Activated CD4-positive, alpha-beta T cell treated with anti-CD3 and anti-CD28 coated beads for 36 hours (primary cell): ENCODE measurements around the gene STK11. TPM values are rescaled to one million over a fixed set of nuclear protein-coding genes. Genes with fewer than 3 reads are reported as not detected.

ENCODE experiments used
- ATAC-seq: fragments of 200-7000 bp; cut with Tn5 transposase; one replicate; pipeline ENCODE4 v1.10.0; 2021; ENCODE audit warnings: mild to moderate bottlenecking, moderate library complexity
- CTCF ChIA-PET: fragments of 350-600 bp; sonication (Branson Sonifier 250); formaldehyde crosslinking; loops from one replicate; lab custom pipeline; 2021; ENCODE audit warnings: antibody characterized with exemption; lab: Charles Lee
- POLR2A ChIA-PET: fragments of 350-600 bp; sonication (Branson Sonifier 250); formaldehyde crosslinking; loops from one replicate; lab custom pipeline; 2021; ENCODE audit warnings: antibody characterized with exemption, inconsistent platforms; lab: Charles Lee
- DNase-seq: peaks from one replicate; pipeline ENCODE4 v3.0.0-alpha.2; 2020
- H3K27ac Mint-ChIP-seq: one replicate; pipeline ENCODE4 v1.8.0; 2021; ENCODE audit warnings: mixed read lengths
- H3K27me3 Mint-ChIP-seq: one replicate; pipeline ENCODE4 v1.8.0; 2021; ENCODE audit warnings: mixed read lengths
- H3K36me3 Mint-ChIP-seq: one replicate; pipeline ENCODE4 v1.8.0; 2021; ENCODE audit warnings: low read depth, mixed read lengths
- H3K4me1 Mint-ChIP-seq: one replicate; pipeline ENCODE4 v1.8.0; 2021; ENCODE audit warnings: mixed read lengths
- H3K4me3 Mint-ChIP-seq: one replicate; pipeline ENCODE4 v1.8.0; 2021; ENCODE audit warnings: mild to moderate bottlenecking, moderate library complexity, mixed read lengths
- H3K9me3 Mint-ChIP-seq: one replicate; pipeline ENCODE4 v1.8.0; 2021; ENCODE audit warnings: low read depth, mixed read lengths
- intact Hi-C, 2 experiments: fragments of 100-400 bp; cut with DNase I in 1 of 2; cut with micrococcal nuclease in 1 of 2; formaldehyde crosslinking; loops; one replicate each; pipeline versions ENCODE4 v1.14.2 to v1.15.1; 2022 to 2024; cut with DNase I, micrococcal nuclease
- total RNA-seq, 2 experiments: library from RNA; stranded (reverse); gene quantifications; one replicate each; pipeline ENCODE4 v1.2.3, GENCODE V29; 2021

Gene STK11
- total RNA-seq, 2 experiments from 2014 or later, result 49.2 to 61.5 TPM

DNA sequence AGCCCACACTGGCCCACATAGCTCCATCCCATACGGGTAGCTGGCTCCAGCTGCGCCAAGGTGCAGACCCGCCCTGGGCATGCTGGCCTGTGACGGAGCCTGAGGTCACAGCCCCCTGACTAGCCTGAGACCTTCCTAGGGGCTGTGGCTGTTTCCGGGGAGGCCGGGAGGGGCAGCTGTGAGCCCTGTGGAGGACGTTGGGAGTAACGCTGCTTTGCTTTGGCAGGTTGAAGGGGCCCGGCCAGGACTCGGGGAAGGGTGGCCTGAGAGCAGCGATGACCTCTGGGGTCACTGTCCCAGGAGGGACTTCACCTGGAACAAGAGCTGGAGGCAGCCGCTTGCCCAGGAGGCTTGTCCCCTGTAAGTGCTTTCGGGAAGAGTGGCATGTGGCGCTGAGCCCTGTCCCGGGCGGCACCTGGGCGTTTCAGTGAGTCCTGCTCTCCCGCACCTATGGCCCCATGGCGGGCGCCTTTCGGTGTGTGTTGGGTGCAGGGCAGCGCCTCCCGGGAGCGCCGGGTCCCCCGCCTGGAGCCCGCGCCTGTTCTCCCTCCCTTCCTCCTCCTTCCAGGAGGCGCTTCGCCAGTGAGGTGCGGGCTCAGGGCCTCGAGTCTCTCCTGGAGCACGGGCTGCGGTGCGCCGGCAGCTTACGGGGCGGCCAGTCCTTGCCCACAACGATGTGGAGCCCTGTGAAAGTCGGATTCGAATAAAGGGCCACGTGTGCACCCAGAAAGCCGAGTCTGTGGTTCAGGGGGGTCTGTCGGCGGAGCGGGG is 68.7 kb downstream of the STK11 start:
- POLR2A ChIA-PET, result no interaction called here
- Mint-ChIP-seq H3K27me3 (no peaks in the 10 kb centered on the region), H3K4me1 (peaks cover 52% of the 10 kb centered on the region), H3K27ac (peak overlapping the region; percentile 79), H3K9me3 (no peaks in the 10 kb centered on the region), H3K4me3 (peak overlapping the region; percentile 83), H3K36me3 (peaks cover 64% of the 10 kb centered on the region)
- ATAC-seq (no peak), DNase-seq (no peak)
- intact Hi-C loops, result loop anchor here in 1 of 2 experiments (2.0 kb wide), 1 partner anchor 319 kb away; the partner anchor contains the start of gene MBD3
- CTCF ChIA-PET, result interaction anchor here (0.6 to 3.2 kb wide), 2 partner anchors 30 to 208 kb away, joined by 3 to 21 read pairs; no protein-coding TSS in a partner anchor

DNA sequence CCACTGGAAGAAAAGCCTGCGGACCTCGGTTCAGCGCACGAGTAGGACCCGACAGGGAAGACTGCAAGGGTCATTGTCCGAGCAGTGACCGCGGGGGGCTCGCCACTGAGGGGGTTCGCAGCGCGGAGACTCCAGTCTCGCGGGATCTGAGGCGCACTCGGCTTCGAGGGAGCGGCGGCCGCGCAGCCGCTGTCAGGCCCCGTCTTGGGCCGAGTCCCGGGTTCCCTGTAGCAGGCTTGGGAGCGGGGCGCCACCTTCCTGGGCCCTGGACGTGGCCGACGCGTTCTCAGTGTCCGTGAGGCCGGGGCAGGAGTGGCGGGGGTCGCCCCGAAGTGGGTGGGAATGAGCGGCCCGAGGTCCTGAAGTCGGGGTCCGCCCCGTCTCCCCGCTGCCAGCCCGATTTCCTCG is 69.3 kb downstream of the STK11 start:
- no peaks in the 10 kb centered on the region for H3K27me3 Mint-ChIP-seq
- H3K9me3 Mint-ChIP-seq, result no peaks in the 10 kb centered on the region
- H3K4me3 Mint-ChIP-seq, result peak overlapping the region; percentile 83
- peaks cover 56% of the 10 kb centered on the region for H3K4me1 Mint-ChIP-seq
- intact Hi-C loops, result loop anchor here (1.0 to 5.0 kb wide), 15 partner anchors 14 to 612 kb away; partner anchors contain the start of genes DAZAP1 (in 2 of the 2), NDUFS7 (in 2 of the 2), MBD3 (in 1 of the 2) and PCSK4 (in 1 of the 2)
- H3K36me3 Mint-ChIP-seq, result peaks cover 65% of the 10 kb centered on the region
- ATAC-seq (no peak), DNase-seq (no peak)
- POLR2A ChIA-PET, result interaction anchor here (0.7 to 1.0 kb wide), 5 partner anchors 8 to 167 kb away, joined by 3 to 5 read pairs (median 3); no protein-coding TSS in a partner anchor
- peak overlapping the region; percentile 79 for H3K27ac Mint-ChIP-seq
- CTCF ChIA-PET, result interaction anchor here (0.6 to 1.0 kb wide), 2 partner anchors 8 to 31 kb away, joined by 3 to 12 read pairs; no protein-coding TSS in a partner anchor

DNA sequence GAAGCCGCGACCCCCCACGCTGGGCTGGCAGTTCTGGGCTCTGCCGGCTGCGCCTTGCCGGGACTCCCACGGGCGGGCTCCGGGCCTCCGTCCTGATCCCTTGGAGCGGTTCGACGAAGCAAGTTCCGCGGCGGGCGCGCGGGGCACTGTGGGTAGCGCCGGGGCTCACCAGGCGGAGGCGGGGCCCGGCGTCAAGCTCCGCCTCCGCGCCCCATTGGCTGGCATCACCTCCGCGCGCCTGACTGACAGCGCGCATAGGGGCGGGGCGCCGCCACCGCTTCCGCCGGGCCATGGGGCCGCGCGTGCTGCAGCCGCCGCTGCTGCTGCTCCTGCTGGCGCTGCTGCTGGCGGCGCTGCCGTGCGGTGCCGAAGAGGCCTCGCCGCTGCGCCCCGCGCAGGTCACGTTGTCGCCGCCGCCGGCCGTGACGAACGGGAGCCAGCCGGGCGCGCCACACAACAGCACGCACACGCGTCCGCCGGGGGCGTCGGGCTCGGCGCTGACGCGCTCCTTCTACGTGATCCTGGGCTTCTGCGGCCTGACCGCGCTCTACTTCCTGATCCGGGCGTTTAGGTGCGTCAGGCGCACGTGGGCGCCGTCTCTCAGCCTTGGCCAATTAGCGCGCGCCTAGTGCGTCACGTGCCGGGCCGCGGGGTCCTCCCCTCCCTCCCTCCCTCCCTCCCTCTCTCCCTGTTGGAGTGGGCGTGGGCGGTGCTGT is 69.8 kb downstream of the STK11 start, which contains the start of gene FAM174C:
Gene FAM174C, plus strand, starts transcription at position 271 of the 716 bp plus-strand sequence. Its CDS starts 20 bp downstream, at position 291.
- Mint-ChIP-seq H3K27ac (peak within 1 kb of the TSS; percentile 95), H3K4me3 (peak within 1 kb of the TSS; percentile 83), H3K4me1 (peaks cover 54% of the 10 kb centered on the region), H3K27me3 (no peaks in the 10 kb centered on the region), H3K36me3 (peaks cover 65% of the 10 kb centered on the region), H3K9me3 (no peaks in the 10 kb centered on the region)
- intact Hi-C loops, result loop anchor here (1.0 to 5.0 kb wide), 15 partner anchors 14 to 612 kb away; partner anchors contain the start of genes DAZAP1 (in 2 of the 2), NDUFS7 (in 2 of the 2), MBD3 (in 1 of the 2) and PCSK4 (in 1 of the 2)
- POLR2A ChIA-PET, result interaction anchor here (0.7 to 1.0 kb wide), 5 partner anchors 9 to 167 kb away, joined by 3 to 5 read pairs (median 3); no protein-coding TSS in a partner anchor
- DNase-seq (peak; percentile 99), ATAC-seq (peak; percentile 82)
- CTCF ChIA-PET, result interaction anchor here (0.6 to 1.0 kb wide), 2 partner anchors 9 to 31 kb away, joined by 3 to 12 read pairs; no protein-coding TSS in a partner anchor

DNA sequence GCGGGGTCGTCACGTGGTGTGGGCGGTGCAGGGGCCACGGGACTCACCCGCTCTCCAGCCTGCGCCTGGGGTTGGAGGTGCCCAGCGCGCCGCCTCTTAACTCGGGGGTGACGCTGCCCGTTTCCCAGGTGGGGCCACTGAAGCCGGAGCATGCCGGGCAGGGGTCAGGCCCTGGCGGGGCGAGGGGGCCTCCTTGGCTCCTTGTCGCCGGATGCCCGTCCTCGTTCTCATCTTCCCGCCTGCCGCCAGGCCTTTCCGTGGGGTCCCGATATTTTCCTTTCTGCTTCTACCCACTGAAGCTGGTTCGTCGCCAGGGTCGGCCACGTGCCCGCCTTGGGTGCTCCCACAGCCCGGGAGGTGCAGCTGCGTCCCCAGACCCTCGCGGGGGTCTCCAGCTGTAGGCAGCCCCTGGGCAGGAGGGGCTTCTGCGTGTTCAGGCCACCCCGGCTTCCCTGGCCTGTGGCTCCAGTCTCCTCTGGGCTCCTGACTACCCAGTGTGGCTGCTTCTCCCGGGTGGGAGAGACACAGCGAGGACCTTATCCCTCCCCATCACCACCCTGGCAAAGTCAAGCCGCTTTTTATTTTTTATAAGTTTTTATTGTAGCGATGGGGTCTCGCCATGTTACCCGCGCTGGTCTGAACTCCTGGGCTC is 70.5 kb downstream of the STK11 start:
- peaks cover 59% of the 10 kb centered on the region for H3K36me3 Mint-ChIP-seq
- intact Hi-C loops, result loop anchor here (1.0 to 5.0 kb wide), 15 partner anchors 15 to 613 kb away; partner anchors contain the start of genes DAZAP1 (in 2 of the 2), NDUFS7 (in 2 of the 2), MBD3 (in 1 of the 2) and PCSK4 (in 1 of the 2)

DNA sequence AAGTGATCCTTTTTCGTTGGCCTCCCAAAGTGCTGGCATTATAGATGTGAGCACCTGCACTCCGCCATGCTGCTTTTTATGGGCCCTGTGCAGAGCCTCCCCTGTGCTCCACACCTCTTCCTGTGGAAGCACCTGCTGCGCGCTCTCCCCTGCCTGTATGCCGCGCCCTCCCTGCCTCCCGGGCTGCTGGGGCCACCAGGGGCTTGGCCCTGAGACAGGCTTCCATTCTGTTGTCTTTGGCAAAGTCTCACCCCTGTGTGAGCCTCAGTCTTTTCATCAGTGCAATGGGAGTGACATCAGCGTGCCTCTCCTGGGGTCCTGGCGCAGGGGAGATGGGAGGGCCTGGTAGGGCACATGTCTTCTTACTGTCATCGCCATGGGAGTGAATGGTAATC is 71.0 kb downstream of the STK11 start:
- Mint-ChIP-seq H3K27ac (peak overlapping the region; percentile 95), H3K36me3 (peaks cover 54% of the 10 kb centered on the region), H3K9me3 (no peaks in the 10 kb centered on the region), H3K27me3 (no peaks in the 10 kb centered on the region), H3K4me3 (peak overlapping the region; percentile 83), H3K4me1 (peaks cover 42% of the 10 kb centered on the region)
- DNase-seq, result peak; percentile 65
- ChIA-PET CTCF (interaction anchor here (1.4 kb wide), 1 partner anchor 11 kb away, joined by 3 read pairs; no protein-coding TSS in a partner anchor), POLR2A (no interaction called here)
- intact Hi-C loops, result loop anchor here in 1 of 2 experiments (5.0 kb wide), 3 partner anchors 81 to 131 kb away; partner anchors contain the start of genes DAZAP1 and NDUFS7
- peak; percentile 7 for ATAC-seq

More for the DNA sequence above, 70.5 kb downstream of the STK11 start:
- Mint-ChIP-seq H3K27me3 (no peaks in the 10 kb centered on the region), H3K9me3 (no peaks in the 10 kb centered on the region), H3K4me3 (peak overlapping the region; percentile 83), H3K27ac (peak overlapping the region; percentile 95), H3K4me1 (peaks cover 48% of the 10 kb centered on the region)
- CTCF ChIA-PET, result no interaction called here
- ATAC-seq, result no peak
- POLR2A ChIA-PET, result no interaction called here
- DNase-seq, result no peak

DNA sequence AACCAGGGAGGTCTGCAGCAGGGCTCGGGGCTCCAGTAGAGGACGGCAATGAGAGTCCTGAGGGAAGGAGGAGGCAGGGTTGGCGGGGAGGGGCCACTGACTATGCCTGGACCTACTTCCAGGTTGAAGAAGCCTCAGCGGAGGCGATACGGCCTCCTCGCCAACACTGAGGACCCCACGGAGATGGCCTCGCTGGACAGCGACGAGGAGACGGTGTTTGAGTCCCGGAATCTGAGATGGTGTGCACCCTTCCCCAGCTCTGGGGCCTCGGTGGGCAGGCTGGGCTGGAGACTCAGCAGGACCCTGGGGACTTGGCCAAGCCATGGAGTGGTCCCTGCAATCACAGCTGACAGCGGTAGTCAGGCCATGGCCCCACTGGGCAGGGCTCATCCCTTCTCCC is 71.5 kb downstream of the STK11 start:
- H3K27me3 Mint-ChIP-seq, result no peaks in the 10 kb centered on the region
- intact Hi-C loops, result loop anchor here in 1 of 2 experiments (5.0 kb wide), 3 partner anchors 80 to 130 kb away; partner anchors contain the start of genes DAZAP1 and NDUFS7
- ChIA-PET CTCF (interaction anchor here (1.4 kb wide), 1 partner anchor 10 kb away, joined by 3 read pairs; no protein-coding TSS in a partner anchor), POLR2A (interaction anchor here (0.9 kb wide), 1 partner anchor 8 kb away, joined by 3 read pairs; the partner anchor contains the start of gene CIRBP)
- peaks cover 50% of the 10 kb centered on the region for H3K36me3 Mint-ChIP-seq
- peaks cover 38% of the 10 kb centered on the region for H3K4me1 Mint-ChIP-seq
- no peak for ATAC-seq
- H3K4me3 Mint-ChIP-seq, result peak overlapping the region; percentile 83
- H3K9me3 Mint-ChIP-seq, result no peaks in the 10 kb centered on the region
- no peak for DNase-seq
- H3K27ac Mint-ChIP-seq, result peak overlapping the region; percentile 95

Other genes starting within 250 kb of the STK11 start
- 10 to 100 TPM; 71.6 to 87.8 TPM for gene WDR18, start 221.4 kb upstream of the STK11 start, total RNA-seq
- gene GRIN3B, start 205.4 kb upstream of the STK11 start, total RNA-seq, result under 1 TPM in 1 of 2 experiments, not detected in 1; 0.09 TPM
- 100 to 1,000 TPM; 106 to 128 TPM for gene TMEM259, start 184.7 kb upstream of the STK11 start, total RNA-seq
- gene RNU6-2, start 184.3 kb upstream of the STK11 start, total RNA-seq, result not detected
- gene CNN2, start 179.2 kb upstream of the STK11 start, total RNA-seq, result 100 to 1,000 TPM; 108 to 130 TPM
- 10 to 100 TPM; 14.4 to 16.9 TPM for gene ABCA7, start 165.7 kb upstream of the STK11 start, total RNA-seq
- 100 to 1,000 TPM; 107 to 137 TPM for gene ARHGAP45, start 138.6 kb upstream of the STK11 start, total RNA-seq
- 100 to 1,000 TPM; 171 to 229 TPM for gene POLR2E, start 110.4 kb upstream of the STK11 start, total RNA-seq
- gene GPX4, start 101.8 kb upstream of the STK11 start, total RNA-seq, result 100 to 1,000 TPM; 192 to 218 TPM
- 100 to 1,000 TPM; 108 to 113 TPM for gene SBNO2, start 31.5 kb upstream of the STK11 start, total RNA-seq
- 1 to 10 TPM in 1 of 2 experiments, under 1 TPM in 1; 0.82 to 1.1 TPM for gene CBARP, start 32.2 kb downstream of the STK11 start, total RNA-seq
- 100 to 1,000 TPM; 161 to 180 TPM for gene ATP5F1D, start 36.0 kb downstream of the STK11 start, total RNA-seq
- 10 to 100 TPM; 46.5 to 47.9 TPM for gene MIDN, start 42.8 kb downstream of the STK11 start, total RNA-seq
- gene CIRBP, start 63.6 kb downstream of the STK11 start, total RNA-seq, result 100 to 1,000 TPM; 123 to 188 TPM
- gene FAM174C, start 69.8 kb downstream of the STK11 start, total RNA-seq, result 10 to 100 TPM; 75.3 to 88.3 TPM
- not detected for gene EFNA2, start 80.1 kb downstream of the STK11 start, total RNA-seq
- gene NDUFS7, start 178.1 kb downstream of the STK11 start, total RNA-seq, result 100 to 1,000 TPM in 1 of 2 experiments, 10 to 100 TPM in 1; 93.4 to 113 TPM
- 10 to 100 TPM; 30.4 to 31.5 TPM for gene GAMT, start 195.8 kb downstream of the STK11 start, total RNA-seq
- 100 to 1,000 TPM; 248 to 347 TPM for gene DAZAP1, start 201.8 kb downstream of the STK11 start, total RNA-seq
- 1,000 to 10,000 TPM; 1,716 to 1,858 TPM for gene RPS15, start 232.6 kb downstream of the STK11 start, total RNA-seq
- gene APC2, start 244.3 kb downstream of the STK11 start, total RNA-seq, result under 1 TPM; 0.09 to 0.14 TPM